Stimulated activated CD8-positive, alpha-beta memory T cell treated with anti-CD3 and anti-CD28 coated beads, Interleukin-7, amount 100 ng/mL, for 48 hours (primary cell): ENCODE measurements around the gene ALDH1A1.
"Not testable (repeated sequence)": the region's sequence is repeated elsewhere in the genome, so short reads cannot be mapped to it uniquely, and the experiment has no call there.

ENCODE experiments used
- DNase-seq, 2 donors: peaks; one replicate each; pipeline ENCODE4 v3.0.0-alpha.2; 2020; ENCODE audit warnings: low read depth in 1 of 2; ENCODE audit errors: extremely low read depth in 1 of 2

Gene ALDH1A1

DNA sequence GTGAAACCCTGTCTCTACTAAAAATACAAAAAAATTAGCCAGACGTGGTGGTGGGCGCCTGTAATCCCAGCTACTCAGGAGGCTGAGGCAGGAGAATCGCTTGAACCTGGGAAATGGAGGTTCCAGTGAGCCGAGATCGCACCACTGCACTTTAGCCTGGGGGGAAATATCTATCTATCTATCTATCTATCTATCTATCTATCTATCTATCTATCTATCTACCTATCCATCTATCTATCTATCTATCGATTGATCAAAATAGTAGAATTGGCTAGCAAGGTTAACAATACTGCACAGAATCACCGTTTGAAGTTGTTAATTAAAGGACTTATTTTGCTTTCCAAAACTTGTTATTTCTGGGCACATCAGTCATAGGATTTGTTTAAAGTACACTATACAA, 90.1 kb downstream of the ALDH1A1 start:
- DNase-seq = not testable (repeated sequence)

DNA sequence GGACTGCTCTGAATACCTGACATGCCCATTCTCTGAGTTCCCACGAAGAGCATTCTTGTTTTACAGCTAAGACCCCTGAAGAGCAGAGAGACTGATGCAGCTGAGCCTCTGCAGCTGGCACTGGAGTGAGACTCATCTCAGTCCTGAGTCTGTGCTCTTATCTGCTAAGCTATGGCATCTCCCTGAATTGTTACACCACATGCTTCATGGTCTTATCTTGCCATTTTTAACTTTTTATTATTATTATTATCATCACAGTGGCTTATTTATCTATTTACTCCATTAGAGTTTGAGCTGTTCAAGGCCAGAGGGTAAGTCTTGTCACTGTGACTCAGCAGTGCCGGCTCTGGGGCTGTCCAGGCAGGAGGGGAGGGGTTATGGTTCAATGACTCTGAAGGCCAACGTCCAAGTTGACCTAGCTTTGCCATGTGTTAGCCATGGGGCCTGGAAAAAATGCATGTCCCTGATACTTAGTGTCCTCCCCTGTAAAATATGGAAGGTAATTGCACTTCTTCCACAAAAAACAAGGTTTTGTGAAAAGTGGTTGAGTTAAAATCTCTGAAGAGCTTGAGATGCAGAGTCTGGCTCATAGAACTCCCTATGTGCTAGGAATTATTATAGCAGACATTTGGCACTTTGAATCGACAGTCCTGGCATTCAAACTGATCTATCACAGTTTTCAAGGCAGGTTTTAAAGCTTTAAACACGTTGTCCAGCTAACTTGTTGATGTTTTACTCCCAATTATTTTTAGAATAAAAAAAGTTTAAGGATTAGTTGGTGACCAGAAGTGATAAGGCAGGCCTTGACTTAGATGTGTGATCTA, 94.6 kb downstream of the ALDH1A1 start:
- DNase-seq = no peak

DNA sequence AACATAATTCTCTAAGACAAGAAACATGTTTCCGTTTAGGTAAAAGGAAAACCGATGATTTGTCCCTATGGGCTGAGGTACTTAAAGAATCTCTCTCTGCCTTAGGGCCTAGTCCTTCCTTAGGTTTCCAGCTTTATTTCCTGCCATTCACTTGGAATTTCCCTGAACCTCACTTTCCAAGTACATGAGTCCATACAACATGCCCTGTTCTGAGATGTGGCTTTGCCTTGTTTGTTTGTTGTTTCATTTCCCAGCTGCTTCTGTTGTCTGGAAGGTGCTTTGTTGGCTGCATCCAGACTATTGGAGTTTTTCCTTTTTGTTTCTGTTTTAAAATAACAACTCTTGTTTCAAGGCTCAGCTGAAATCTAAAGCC, 95.2 kb downstream of the ALDH1A1 start:
- no peak for DNase-seq

DNA sequence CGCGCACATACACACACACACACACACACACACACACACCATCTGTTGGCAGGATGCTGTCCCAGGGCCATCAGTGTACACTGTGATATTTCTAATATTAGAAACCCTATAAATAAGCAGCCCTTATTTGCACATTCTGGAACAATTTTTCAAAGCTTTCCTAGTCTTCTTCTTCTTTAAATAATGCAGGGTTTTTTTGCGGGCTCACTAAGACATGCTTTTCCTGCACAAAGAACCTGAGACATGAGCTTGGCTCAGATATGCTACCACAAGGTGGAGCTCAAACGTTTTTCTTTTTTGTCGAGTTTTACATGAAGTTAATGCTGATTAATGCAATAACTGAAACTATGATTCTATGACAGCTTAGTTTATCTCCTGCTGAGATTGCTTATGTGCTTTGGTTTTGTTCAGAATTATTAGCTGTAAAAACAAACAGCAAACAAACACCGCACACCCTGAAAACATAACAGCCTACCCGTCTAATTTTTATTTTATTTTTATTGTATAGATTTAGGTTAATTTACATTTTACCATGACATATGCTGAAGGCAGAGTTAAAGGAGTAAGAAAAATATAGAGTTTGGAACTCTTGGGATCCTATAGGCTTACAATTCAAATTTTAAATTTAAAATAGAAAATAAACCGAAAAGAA, 95.8 kb downstream of the ALDH1A1 start:
- no peak for DNase-seq

DNA sequence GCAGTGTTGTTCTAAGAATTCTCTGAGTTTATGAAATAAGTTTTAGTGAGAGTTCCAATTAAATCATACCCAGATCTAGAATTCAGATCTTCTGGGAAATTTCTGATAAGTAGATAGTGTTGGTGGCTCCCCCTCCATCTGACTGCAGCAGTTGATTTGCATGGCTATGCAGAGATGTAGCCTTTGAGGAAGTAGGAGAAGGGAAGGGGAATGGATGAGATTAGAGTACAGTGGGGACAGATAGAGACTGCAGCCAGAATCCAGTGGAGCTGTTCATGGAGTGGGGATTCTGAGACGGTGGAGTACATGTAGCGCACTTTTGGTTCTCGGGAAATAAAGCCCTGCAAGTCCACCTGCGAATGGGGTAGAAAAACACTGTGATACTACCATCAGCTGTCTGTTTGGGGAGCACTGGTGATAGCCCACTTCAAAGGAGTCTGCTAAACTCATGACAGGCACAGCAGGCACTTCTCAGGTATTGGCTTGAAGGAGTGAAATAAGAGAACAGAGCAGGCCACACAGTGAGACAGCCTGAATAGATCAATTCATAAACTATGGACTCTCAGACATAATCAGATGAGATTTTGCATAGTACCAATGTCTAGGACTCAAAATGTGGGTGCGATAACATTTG, 96.8 kb downstream of the ALDH1A1 start:
- DNase-seq = no peak

DNA sequence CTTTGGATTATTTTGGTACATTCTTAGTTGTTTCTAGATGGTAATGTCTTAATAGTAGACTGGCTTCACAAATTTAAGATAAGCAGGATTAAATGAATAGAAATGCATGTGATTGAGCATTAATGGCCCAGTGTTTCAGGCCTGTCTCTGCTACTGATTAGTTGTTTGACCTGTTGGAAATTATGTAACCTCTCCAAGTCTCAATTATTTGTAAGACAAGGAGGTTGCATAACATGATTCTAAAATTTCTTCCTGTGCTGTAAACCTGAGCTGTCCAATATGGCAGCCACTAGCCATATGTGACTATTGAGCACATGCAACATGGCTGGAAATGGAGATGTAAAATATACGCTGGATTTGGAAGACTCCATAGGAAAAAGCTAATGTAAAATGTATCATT, 97.5 kb downstream of the ALDH1A1 start:
- DNase-seq = no peak
